DOHH2 (cell line): Measurements from ENCODE around the gene PRLH.

ENCODE experiments used
- EZH2phosphoT487 ChIP-seq: fragments of 200-600 bp; sonication (generic); IDR thresholded peaks from 2 replicates; pipeline ENCODE4 v1.6.1; 2017; ENCODE audit warnings: borderline replicate concordance, mild to moderate bottlenecking, antibody characterized with exemption, low read length, moderate library complexity, mixed read lengths
- TF ChIP-seq, protein P1 (sequence below): fragments of 200-600 bp; sonication (generic); IDR thresholded peaks from one replicate; pipeline ENCODE4 v1.5.1; 2014; ENCODE audit warnings: antibody characterized with exemption, mild to moderate bottlenecking, low read depth, low read length; ENCODE audit not compliant: poor library complexity, severe bottlenecking

DNA sequence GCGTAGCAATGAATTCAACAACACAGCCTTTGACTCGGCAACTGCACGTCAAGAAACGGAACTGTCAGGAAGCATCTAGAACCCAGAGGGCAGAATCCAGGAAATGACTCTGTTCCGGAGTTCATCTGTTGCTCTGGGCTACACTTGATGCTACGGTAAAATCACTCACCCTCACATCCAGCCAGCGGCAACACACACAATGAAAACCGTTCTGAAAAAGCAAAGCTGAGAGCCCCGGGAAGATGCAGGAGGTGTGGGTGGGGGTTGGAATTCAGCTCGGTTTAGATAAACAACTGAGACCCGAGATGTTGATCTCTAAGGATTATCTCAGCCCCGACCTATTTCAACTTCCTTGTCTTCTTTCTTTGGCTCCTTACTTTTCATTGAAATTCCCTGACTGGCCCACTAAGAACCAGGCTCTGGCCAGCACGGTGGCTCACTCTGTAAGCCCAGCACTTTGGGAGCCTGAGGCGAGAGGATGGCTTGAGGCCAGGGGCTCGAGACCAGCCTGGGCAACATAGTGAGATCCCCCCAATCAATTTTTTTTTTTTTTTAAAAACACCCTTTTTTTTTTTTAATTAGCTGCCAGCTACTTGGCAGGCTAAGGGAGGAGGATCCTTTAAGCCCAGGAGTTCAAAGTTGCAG, 37.5 kb downstream of the PRLH start:
- TF ChIP-seq, protein P1, sequence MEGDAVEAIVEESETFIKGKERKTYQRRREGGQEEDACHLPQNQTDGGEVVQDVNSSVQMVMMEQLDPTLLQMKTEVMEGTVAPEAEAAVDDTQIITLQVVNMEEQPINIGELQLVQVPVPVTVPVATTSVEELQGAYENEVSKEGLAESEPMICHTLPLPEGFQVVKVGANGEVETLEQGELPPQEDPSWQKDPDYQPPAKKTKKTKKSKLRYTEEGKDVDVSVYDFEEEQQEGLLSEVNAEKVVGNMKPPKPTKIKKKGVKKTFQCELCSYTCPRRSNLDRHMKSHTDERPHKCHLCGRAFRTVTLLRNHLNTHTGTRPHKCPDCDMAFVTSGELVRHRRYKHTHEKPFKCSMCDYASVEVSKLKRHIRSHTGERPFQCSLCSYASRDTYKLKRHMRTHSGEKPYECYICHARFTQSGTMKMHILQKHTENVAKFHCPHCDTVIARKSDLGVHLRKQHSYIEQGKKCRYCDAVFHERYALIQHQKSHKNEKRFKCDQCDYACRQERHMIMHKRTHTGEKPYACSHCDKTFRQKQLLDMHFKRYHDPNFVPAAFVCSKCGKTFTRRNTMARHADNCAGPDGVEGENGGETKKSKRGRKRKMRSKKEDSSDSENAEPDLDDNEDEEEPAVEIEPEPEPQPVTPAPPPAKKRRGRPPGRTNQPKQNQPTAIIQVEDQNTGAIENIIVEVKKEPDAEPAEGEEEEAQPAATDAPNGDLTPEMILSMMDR: no peak
- TF ChIP-seq EZH2phosphoT487: no peak
